IMR-90 (cell line): Measurements from ENCODE around the gene PPP1R13L. TPM values are rescaled to one million over a fixed set of nuclear protein-coding genes. Genes with fewer than 3 reads are reported as not detected.

Experiments
- ATAC-seq: fragments of 200-7000 bp; cut with Tn5 transposase; 2 replicates; pipeline ENCODE4 v1.9.1; 2020; ENCODE audit warnings: low read depth, mild to moderate bottlenecking, moderate library complexity
- BruUV-seq: library from RNA; stranded (reverse); fragments of 400-500 nt; replicated peaks from 2 replicates; lab custom pipeline; 2021; lab: Mats Ljungman, UMichigan
- CTCF ChIA-PET: fragments of 300-600 bp; formaldehyde crosslinking; extraction: SDS; loops from one replicate; lab custom pipeline; 2021; ENCODE audit warnings: antibody characterized with exemption; lab: Yijun Ruan, JAX
- POLR2A ChIA-PET: fragments of 300-600 bp; sonication (Branson Sonifier 250); formaldehyde crosslinking; loops from one replicate; lab custom pipeline; 2022; ENCODE audit warnings: antibody characterized with exemption; ENCODE audit not compliant: unreplicated experiment; lab: Charles Lee
- DNase-seq: peaks from one replicate; pipeline ENCODE4 v3.0.0; 2013
- H2AFZ ChIP-seq: replicated peaks from 2 replicates; pipeline ENCODE3; 2013; ENCODE audit warnings: low read length, mild to moderate bottlenecking; ENCODE audit not compliant: poor library complexity
- H2AK5ac ChIP-seq: 2 replicates; pipeline ENCODE4 v1.6.1; 2013; ENCODE audit warnings: low read depth, low read length, inconsistent platforms
- H2AK9ac ChIP-seq: replicated peaks from 2 replicates; pipeline ENCODE3; 2013; ENCODE audit warnings: mild to moderate bottlenecking, low read depth, low read length, moderate library complexity; ENCODE audit not compliant: poor library complexity
- H2BK120ac ChIP-seq: 2 replicates; pipeline ENCODE4 v1.6.1; 2013; ENCODE audit warnings: low read depth, low read length, inconsistent platforms
- H2BK15ac ChIP-seq: 3 replicates; pipeline ENCODE4 v1.6.1; 2013; ENCODE audit warnings: low read depth, low read length, inconsistent platforms
- H2BK20ac ChIP-seq: 2 replicates; pipeline ENCODE4 v1.6.1; 2013; ENCODE audit warnings: low read depth, mild to moderate bottlenecking, inconsistent platforms, low read length, moderate library complexity
- H2BK5ac ChIP-seq: 2 replicates; pipeline ENCODE4 v1.6.1; 2013; ENCODE audit warnings: mild to moderate bottlenecking, low read depth, low read length, inconsistent platforms; ENCODE audit not compliant: poor library complexity, severe bottlenecking
- H3K14ac ChIP-seq: replicated peaks from 2 replicates; pipeline ENCODE4 v1.6.1; 2013; ENCODE audit warnings: low read depth, low read length, inconsistent platforms
- H3K18ac ChIP-seq: 2 replicates; pipeline ENCODE4 v1.6.1; 2013; ENCODE audit warnings: low read depth, low read length, control low read depth
- H3K23ac ChIP-seq: 2 replicates; pipeline ENCODE4 v1.6.1; 2013; ENCODE audit warnings: low read depth, low read length, inconsistent platforms
- H3K27ac ChIP-seq: 2 replicates; pipeline ENCODE4 v1.5.1; 2013; ENCODE audit warnings: mild to moderate bottlenecking, control low read depth, low read length; ENCODE audit not compliant: insufficient read depth
- H3K27me3 ChIP-seq: 2 replicates; pipeline ENCODE4 v1.6.1; 2013; ENCODE audit warnings: low read length; ENCODE audit not compliant: control insufficient read depth, insufficient read depth
- H3K36me3 ChIP-seq: 2 replicates; pipeline ENCODE4 v1.6.1; 2013; ENCODE audit warnings: low read length, mixed read lengths; ENCODE audit not compliant: control insufficient read depth, insufficient read depth
- H3K4ac ChIP-seq: 2 replicates; pipeline ENCODE4 v1.6.1; 2013; ENCODE audit warnings: low read depth, low read length, inconsistent platforms
- H3K4me1 ChIP-seq: 2 replicates; pipeline ENCODE4 v1.6.1; 2013; ENCODE audit warnings: low read length, mixed read lengths; ENCODE audit not compliant: control insufficient read depth, insufficient read depth
- H3K4me2 ChIP-seq: 2 replicates; pipeline ENCODE4 v1.6.1; 2013; ENCODE audit warnings: low read depth, mild to moderate bottlenecking, control low read depth, low read length, moderate library complexity
- H3K4me3 ChIP-seq: 2 replicates; pipeline ENCODE4 v1.5.1; 2013; ENCODE audit warnings: low read depth, mild to moderate bottlenecking, control low read depth, low read length, moderate library complexity; ENCODE audit not compliant: insufficient read depth
- H3K56ac ChIP-seq: 2 replicates; pipeline ENCODE4 v1.6.1; 2013; ENCODE audit warnings: low read length, inconsistent platforms; ENCODE audit not compliant: insufficient read depth; ENCODE audit errors: extremely low read depth
- H3K79me1 ChIP-seq, 2 experiments: 2 replicates each; pipeline ENCODE4 v1.6.1; 2013; ENCODE audit warnings: low read length in 2 of 2, inconsistent platforms in 1 of 2, low read depth in 1 of 2
- H3K9ac ChIP-seq: 2 replicates; pipeline ENCODE4 v1.6.1; 2013; ENCODE audit warnings: low read depth, low read length, control low read depth
- H3K9me1 ChIP-seq: 2 replicates; pipeline ENCODE4 v1.6.1; 2013; ENCODE audit warnings: low read length, inconsistent platforms; ENCODE audit not compliant: insufficient read depth
- H3K9me3 ChIP-seq: 2 replicates; pipeline ENCODE4 v1.6.1; 2013; ENCODE audit warnings: low read length; ENCODE audit not compliant: control insufficient read depth, insufficient read depth
- H4K20me1 ChIP-seq: 2 replicates; pipeline ENCODE4 v1.6.1; 2013; ENCODE audit warnings: low read length, inconsistent platforms; ENCODE audit not compliant: insufficient read depth
- H4K5ac ChIP-seq: 2 replicates; pipeline ENCODE4 v1.6.1; 2013; ENCODE audit warnings: mild to moderate bottlenecking, low read depth, low read length, control low read depth
- H4K8ac ChIP-seq, 2 experiments: 2 replicates each; pipeline ENCODE4 v1.6.1; 2013; ENCODE audit warnings: low read depth in 2 of 2, low read length in 2 of 2, control low read depth in 1 of 2, inconsistent platforms in 1 of 2
- H4K91ac ChIP-seq: 2 replicates; pipeline ENCODE4 v1.6.1; 2013; ENCODE audit warnings: low read depth, low read length, inconsistent platforms; ENCODE audit not compliant: insufficient read depth
- CEBPB ChIP-seq: IDR thresholded peaks from 2 replicates; pipeline ENCODE4 v1.6.1; 2012; ENCODE audit warnings: low read depth, low read length, improper control_type of control experiment
- WGBS, 2 experiments: methylation state at CpG; one replicate each; pipeline versions ENCODE4 v1.1.5 to v1.1.7; 2013; ENCODE audit warnings: missing lambda C conversion rate in 2 of 2; ENCODE audit not compliant: insufficient read length in 1 of 2; ENCODE audit errors: extremely low coverage in 2 of 2; 5-methylcytosine and 5-hydroxymethylcytosine counted together
- dilution Hi-C: fragments of 300-500 bp; cut with HindIII; formaldehyde crosslinking; loops from one replicate; pipeline ENCODE4 v1.14.3; 2018; ENCODE audit warnings: low sequenced_read_pairs; ENCODE audit not compliant: unreplicated experiment
- in situ Hi-C: fragments of 300-500 bp; cut with MboI; formaldehyde crosslinking; loops from 3 replicates; pipeline ENCODE4 v1.14.3; 2019; ENCODE audit warnings: low sequenced_read_pairs, inconsistent platforms, mixed read lengths
- intact Hi-C: fragments of 100-400 bp; cut with micrococcal nuclease; formaldehyde crosslinking; loops from 2 replicates; pipeline ENCODE4 v1.10.0; 2022
- polyA plus RNA-seq, 3 experiments: library from polyadenylated mRNA; depleted of rRNA; stranded (reverse); fragments of >200 nt; gene quantifications; 2 replicates each; pipeline ENCODE4 v1.2.3, GENCODE V29; 2012; ENCODE audit warnings: low replicate concordance in 1 of 3
- total RNA-seq: library from RNA; depleted of rRNA; stranded (reverse); fragments of >200 nt; gene quantifications from 2 replicates; pipeline ENCODE4 v1.2.3, GENCODE V29; 2012

The PPP1R13L gene
- total and polyA plus RNA-seq, 2 of the 4 experiments (the other 2 are of a cell fraction) = 3.0 to 13.3 TPM

DNA sequence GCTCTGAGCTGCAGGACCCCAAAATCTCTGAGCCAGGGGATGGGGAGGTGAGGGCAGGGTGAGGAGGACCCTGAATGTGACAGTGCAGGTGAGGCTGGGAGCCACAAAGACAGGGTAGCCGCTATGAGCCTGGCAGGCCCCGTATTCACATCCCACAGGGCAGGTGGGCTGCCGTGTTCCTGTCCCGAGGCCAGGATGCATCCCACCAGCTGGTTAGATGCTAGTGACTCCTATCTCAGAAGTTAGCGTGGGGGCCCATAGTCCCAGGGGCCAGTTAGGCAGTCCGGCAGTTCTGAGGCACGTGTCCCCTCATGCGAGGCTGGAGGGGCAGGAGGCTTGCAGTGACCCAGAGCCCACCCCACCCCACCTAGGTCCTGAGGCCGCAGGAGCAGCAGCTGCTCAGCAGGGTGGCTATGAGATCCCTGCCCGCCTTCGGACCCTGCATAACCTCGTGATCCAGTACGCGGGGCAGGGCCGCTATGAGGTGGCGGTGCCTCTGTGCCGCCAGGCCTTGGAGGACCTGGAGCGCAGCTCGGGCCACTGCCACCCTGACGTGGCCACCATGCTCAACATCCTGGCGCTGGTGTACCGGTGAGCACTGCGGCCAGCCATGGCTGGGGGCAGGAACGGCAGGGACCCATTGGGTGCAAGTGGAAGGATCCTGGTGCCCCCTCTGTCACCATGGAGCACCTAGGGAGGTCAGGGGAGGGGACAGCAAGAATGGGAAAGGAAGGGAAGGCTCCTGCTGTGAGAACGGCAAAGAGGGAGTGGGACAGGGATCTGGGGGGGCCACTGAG, 57.1 kb downstream of the PPP1R13L start:
- Histone ChIP-seq H2BK120ac (no peak overlapping the region), H3K18ac (no peak overlapping the region), H3K4me1 (no peaks in the 10 kb centered on the region), H3K4me3 (no peak overlapping the region), H3K4ac (no peak overlapping the region), H2AK5ac (no peak overlapping the region), H2AK9ac (no peak overlapping the region), H2BK15ac (no peak overlapping the region), H4K5ac (no peak overlapping the region), H4K91ac (no peak overlapping the region), H3K56ac (no peak overlapping the region), H3K9ac (no peak overlapping the region), H2BK5ac (no peak overlapping the region), H3K79me1 (no peaks in the 10 kb centered on the region), H3K27ac (no peak overlapping the region), H3K9me1 (peaks cover 2% of the 10 kb centered on the region; the same call in 1 of the 2 replicates), H3K36me3 (peaks cover 20% of the 10 kb centered on the region), H3K27me3 (peaks cover 4% of the 10 kb centered on the region; the same call in 1 of the 2 replicates), H3K4me2 (no peak overlapping the region), H4K8ac (no peak overlapping the region), H2AFZ (no peak overlapping the region), H3K9me3 (no peaks in the 10 kb centered on the region), H3K23ac (no peak overlapping the region), H4K20me1 (peaks cover 8% of the 10 kb centered on the region), H2BK20ac (no peak overlapping the region), H3K14ac (no peak overlapping the region)
- WGBS, 2 experiments = 76% methylated on average over 13 of the region's 25 CpGs; no CpG with 5 or more reads in 1 of the 2 experiments
- in situ Hi-C loops (no loop called here), intact Hi-C loops (no loop called here), dilution Hi-C loops (no loop called here)
- no peak for DNase-seq
- POLR2A ChIA-PET = no interaction called here
- CTCF ChIA-PET = no interaction called here
- BruUV-seq = no TSS peak
- ATAC-seq = no peak
- no peak for TF ChIP-seq CEBPB
